B cell (primary cell): ENCODE results near the gene A1CF. TPM values are rescaled to one million over a fixed set of nuclear protein-coding genes. Genes with fewer than 3 reads are reported as not detected.
"Not testable (repeated sequence)": the region's sequence is repeated elsewhere in the genome, so short reads cannot be mapped to it uniquely, and the experiment has no call there.

Experiments
- ATAC-seq: fragments of 200-7000 bp; cut with Tn5 transposase; one replicate; pipeline ENCODE4 v1.10.0; 2021; ENCODE audit warnings: low read depth, mild to moderate bottlenecking, moderate number of reproducible peaks, moderate library complexity
- CTCF ChIA-PET: fragments of 350-600 bp; sonication (Branson Sonifier 250); formaldehyde crosslinking; loops from one replicate; lab custom pipeline; 2021; ENCODE audit warnings: antibody characterized with exemption, inconsistent platforms; lab: Charles Lee
- POLR2A ChIA-PET: fragments of 350-600 bp; sonication (Branson Sonifier 250); formaldehyde crosslinking; loops from one replicate; lab custom pipeline; 2021; ENCODE audit warnings: antibody characterized with exemption; lab: Charles Lee
- DNase-seq: peaks from one replicate; pipeline ENCODE4 v3.0.0; 2013
- H2AFZ ChIP-seq: 2 replicates; pipeline ENCODE4 v1.6.1; 2012; ENCODE audit warnings: mild to moderate bottlenecking, low read depth, low read length; ENCODE audit not compliant: insufficient read depth, poor library complexity, severe bottlenecking
- H3K27ac ChIP-seq, 2 donors: 1 replicate in 1 of 2; 2 replicates in 1 of 2; pipeline ENCODE4 v1.5.1; 2012 to 2013; ENCODE audit warnings: low read length in 2 of 2, mild to moderate bottlenecking in 2 of 2, moderate library complexity in 1 of 2
- H3K27me3 ChIP-seq, 4 experiments: fragments of 200-600 bp in 1 of 4; sonication (generic) in 1 of 4; replicated peaks in 1 of 4; 1 replicate in 2 of 4; 2 replicates in 2 of 4; pipeline versions ENCODE4 v1.6.1 to v1.7.0; 2013 to 2016; ENCODE audit warnings: low read length in 3 of 4, mild to moderate bottlenecking in 2 of 4, mixed read lengths in 1 of 4, moderate library complexity in 1 of 4; ENCODE audit not compliant: insufficient read depth in 4 of 4, control insufficient read depth in 3 of 4; ENCODE audit errors: control extremely low read depth in 1 of 4
- H3K36me3 ChIP-seq, 2 experiments: replicated peaks in 1 of 2; 1 replicate in 1 of 2; 2 replicates in 1 of 2; pipeline versions ENCODE4 v1.6.1 to v1.7.1; 2013; ENCODE audit warnings: low read length in 1 of 2; ENCODE audit not compliant: insufficient read depth in 2 of 2, control insufficient read depth in 1 of 2; ENCODE audit errors: control extremely low read depth in 1 of 2, extremely low read depth in 1 of 2
- H3K4me1 ChIP-seq, 2 donors: fragments of 200-600 bp in 1 of 2; sonication (generic) in 1 of 2; 1 replicate in 1 of 2; 2 replicates in 1 of 2; pipeline versions ENCODE4 v1.5.1 to v1.6.1; 2013 to 2017; ENCODE audit warnings: low read length in 2 of 2; ENCODE audit not compliant: control insufficient read depth in 2 of 2, insufficient read depth in 2 of 2
- H3K4me2 ChIP-seq: replicated peaks from 2 replicates; pipeline ENCODE3; 2012; ENCODE audit warnings: mild to moderate bottlenecking, low read depth, low read length; ENCODE audit not compliant: poor library complexity, severe bottlenecking
- H3K4me3 ChIP-seq, 5 experiments: fragments of 200-600 bp in 1 of 5; sonication (generic) in 1 of 5; 1 replicate in 3 of 5; 2 replicates in 2 of 5; pipeline versions ENCODE4 v1.5.1 to v1.7.0; 2011 to 2016; ENCODE audit warnings: low read length in 4 of 5, mild to moderate bottlenecking in 4 of 5, low read depth in 2 of 5, control low read depth in 1 of 5, moderate library complexity in 1 of 5; ENCODE audit not compliant: insufficient read depth in 1 of 5; ENCODE audit errors: control extremely low read depth in 1 of 5, extremely low read depth in 1 of 5
- H3K79me2 ChIP-seq: fragments of 200-600 bp; sonication (generic); one replicate; pipeline ENCODE4 v1.6.0; 2016; ENCODE audit warnings: low read length; ENCODE audit not compliant: control insufficient read depth, insufficient read depth
- H3K9ac ChIP-seq: fragments of 200-600 bp; sonication (generic); 2 replicates; pipeline ENCODE4 v1.6.1; 2017; ENCODE audit warnings: mild to moderate bottlenecking, low read length, moderate library complexity
- H3K9me3 ChIP-seq, 3 donors: one replicate each; pipeline versions ENCODE4 v1.6.1 to v1.7.1; 2013; ENCODE audit warnings: low read length in 2 of 3; ENCODE audit not compliant: control insufficient read depth in 2 of 3, insufficient read depth in 1 of 3; ENCODE audit errors: control extremely low read depth in 1 of 3
- H4K20me1 ChIP-seq: 2 replicates; pipeline ENCODE4 v1.6.0; 2012; ENCODE audit warnings: mild to moderate bottlenecking, low read length; ENCODE audit not compliant: insufficient read depth, control insufficient read depth, poor library complexity, severe bottlenecking
- H3K27ac Mint-ChIP-seq: one replicate; pipeline ENCODE4 v1.8.0; 2021; ENCODE audit warnings: mixed read lengths
- H3K27me3 Mint-ChIP-seq: one replicate; pipeline ENCODE4 v1.8.0; 2021; ENCODE audit warnings: mixed read lengths
- H3K4me1 Mint-ChIP-seq: one replicate; pipeline ENCODE4 v1.8.0; 2021; ENCODE audit warnings: mixed read lengths
- H3K4me3 Mint-ChIP-seq: one replicate; pipeline ENCODE4 v1.8.0; 2021; ENCODE audit warnings: mixed read lengths
- H3K9me3 Mint-ChIP-seq: one replicate; pipeline ENCODE4 v1.8.0; 2022; ENCODE audit warnings: mixed read lengths; ENCODE audit not compliant: insufficient read depth
- WGBS: methylation state at CpG from one replicate; pipeline ENCODE4 v1.1.5; 2013; ENCODE audit warnings: missing lambda C conversion rate; ENCODE audit not compliant: insufficient coverage; 5-methylcytosine and 5-hydroxymethylcytosine counted together
- intact Hi-C: fragments of 100-400 bp; cut with micrococcal nuclease; formaldehyde crosslinking; loops from one replicate; pipeline ENCODE4 v1.10.0; 2022
- polyA plus RNA-seq: library from polyadenylated mRNA; depleted of rRNA; stranded (reverse); fragments of >200 nt; gene quantifications from 2 replicates; pipeline ENCODE4 v1.2.3, GENCODE V29; 2012
- total RNA-seq, 2 donors: library from RNA; stranded (reverse); fragments of 120-200 nt in 1 of 2; gene quantifications; 1 replicate in 1 of 2; 2 replicates in 1 of 2; pipeline versions ENCODE4 v1.2.3 to v1.2.4, GENCODE V29; 2013 to 2022

The A1CF gene
- total and polyA plus RNA-seq, 2 donors (not counting 1 experiment from before 2014, with no cell fraction given): not detected

DNA sequence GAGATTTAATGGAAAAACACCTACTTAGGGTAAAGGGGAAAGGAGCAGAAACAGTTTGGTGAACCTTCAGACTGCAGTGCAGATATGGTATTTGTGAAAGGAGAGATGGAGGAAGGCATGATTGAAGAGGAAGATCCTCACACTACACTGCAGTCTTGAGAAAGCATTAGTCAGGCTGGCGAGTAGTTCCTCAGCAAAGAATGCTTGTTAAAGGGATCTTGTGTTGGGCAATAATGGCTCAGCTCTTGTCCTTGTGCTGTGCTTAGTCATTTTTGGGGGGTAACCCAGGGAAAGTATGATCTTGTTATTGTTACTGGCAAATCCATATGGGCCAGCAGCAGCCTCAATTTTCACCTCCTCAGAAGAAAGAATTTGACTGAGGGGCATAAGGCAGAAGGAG lies 105.4 kb downstream of the A1CF start:
- no CpG with 5 or more reads among the region's 1 CpG for WGBS
- H3K4me2 ChIP-seq, H3K4me1 Mint-ChIP-seq, ATAC-seq, H3K4me3 Mint-ChIP-seq, CTCF ChIA-PET, H4K20me1 ChIP-seq, H3K27ac ChIP-seq, H3K9me3 Mint-ChIP-seq, H3K4me1 ChIP-seq, POLR2A ChIA-PET, H3K9me3 ChIP-seq, DNase-seq, H3K4me3 ChIP-seq, H2AFZ ChIP-seq, H3K79me2 ChIP-seq, H3K27me3 ChIP-seq, H3K27me3 Mint-ChIP-seq, H3K9ac ChIP-seq, intact Hi-C loops, H3K27ac Mint-ChIP-seq, H3K36me3 ChIP-seq: not testable (repeated sequence)

DNA sequence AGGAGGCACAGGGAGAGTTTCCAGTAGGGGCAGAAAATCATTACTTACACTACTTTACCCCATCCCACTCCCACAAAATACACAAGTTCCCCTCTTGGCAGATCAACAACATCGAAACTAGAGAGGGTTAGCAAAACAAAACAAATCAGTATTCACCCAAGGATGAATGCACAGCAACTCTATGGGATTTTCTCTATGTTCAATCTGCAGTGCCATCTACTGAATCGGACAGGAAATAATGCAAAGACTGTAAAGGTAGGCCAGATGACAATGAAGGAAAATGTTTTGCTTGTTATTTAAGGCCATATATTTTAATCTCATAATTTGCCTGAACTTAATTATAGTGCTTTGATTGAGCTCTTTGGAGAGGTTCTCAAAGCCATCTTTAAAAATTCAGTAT lies 110.6 kb downstream of the A1CF start:
- H4K20me1 ChIP-seq, H3K4me3 Mint-ChIP-seq, H3K27ac Mint-ChIP-seq, H3K27me3 ChIP-seq, H2AFZ ChIP-seq, ATAC-seq, intact Hi-C loops, POLR2A ChIA-PET, H3K36me3 ChIP-seq, H3K9me3 Mint-ChIP-seq, H3K4me1 Mint-ChIP-seq, H3K4me3 ChIP-seq, H3K4me1 ChIP-seq, DNase-seq, H3K27ac ChIP-seq, CTCF ChIA-PET, H3K9me3 ChIP-seq, H3K4me2 ChIP-seq, H3K27me3 Mint-ChIP-seq, H3K79me2 ChIP-seq, H3K9ac ChIP-seq: not testable (repeated sequence)
- WGBS: no CpG with 5 or more reads among the region's 2 CpGs

DNA sequence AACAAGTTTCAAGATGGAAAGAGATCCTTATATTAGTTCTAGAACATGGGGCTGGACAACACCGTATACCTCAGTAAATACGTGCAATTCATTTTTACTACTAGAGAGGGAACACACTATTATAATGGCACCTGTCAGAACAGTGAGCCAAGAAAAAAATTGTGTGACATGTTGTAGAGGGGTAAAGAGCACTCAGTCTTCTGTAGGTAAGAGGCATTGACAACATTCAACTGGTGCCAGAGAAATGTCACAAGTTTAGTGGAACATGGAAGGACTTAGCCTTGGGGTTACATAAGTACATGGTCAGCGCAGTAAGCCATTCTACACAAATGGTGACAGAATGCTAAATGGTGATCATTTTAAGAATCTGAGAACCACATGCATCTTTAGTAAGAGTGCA lies 113.4 kb downstream of the A1CF start:
- H3K27ac ChIP-seq, H3K4me3 ChIP-seq, H3K27me3 Mint-ChIP-seq, DNase-seq, intact Hi-C loops, H4K20me1 ChIP-seq, H3K9ac ChIP-seq, H3K4me2 ChIP-seq, H3K79me2 ChIP-seq, H3K4me3 Mint-ChIP-seq, H2AFZ ChIP-seq, H3K9me3 Mint-ChIP-seq, H3K36me3 ChIP-seq, H3K4me1 ChIP-seq, POLR2A ChIA-PET, H3K9me3 ChIP-seq, ATAC-seq, H3K27ac Mint-ChIP-seq, H3K4me1 Mint-ChIP-seq, CTCF ChIA-PET, H3K27me3 ChIP-seq: not testable (repeated sequence)
- no CpG with 5 or more reads among the region's 3 CpGs for WGBS

DNA sequence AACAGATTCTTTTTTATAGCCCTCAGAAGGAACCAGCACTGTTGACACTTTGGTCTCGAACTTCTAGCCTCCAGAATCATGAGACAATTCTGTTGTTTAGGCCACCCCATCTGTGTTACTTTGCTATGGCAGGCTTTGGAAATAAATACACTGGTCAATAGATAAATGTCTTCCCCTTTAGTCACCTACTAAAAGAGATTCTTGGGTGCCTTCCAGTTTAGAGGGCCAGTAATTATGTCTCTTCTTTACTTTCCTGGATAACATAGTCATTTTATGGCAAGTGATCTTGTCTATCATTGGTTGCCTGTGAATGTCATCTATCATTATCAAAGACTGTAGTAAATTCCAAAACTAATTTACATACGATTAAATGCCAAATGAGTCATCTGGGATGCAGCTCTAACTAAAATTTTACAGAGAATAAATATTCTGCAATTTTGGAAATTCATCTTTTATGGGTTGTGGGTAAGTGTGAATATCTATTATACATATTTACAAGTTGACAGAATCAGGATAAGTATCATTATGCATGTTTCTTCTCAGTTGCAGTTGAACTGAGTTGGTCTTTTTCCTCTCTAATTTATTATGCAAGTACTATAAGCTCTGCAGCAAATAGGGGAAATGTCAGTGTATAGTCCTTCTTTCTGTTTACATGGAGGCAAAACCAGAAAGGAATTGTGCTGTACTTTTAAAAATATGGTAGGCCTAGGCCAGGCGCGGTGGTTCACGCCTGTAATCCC lies 118.5 kb downstream of the A1CF start:
- intact Hi-C loops, H3K27ac ChIP-seq, CTCF ChIA-PET, H3K27me3 Mint-ChIP-seq, H3K36me3 ChIP-seq, H3K79me2 ChIP-seq, ATAC-seq, H3K9ac ChIP-seq, H4K20me1 ChIP-seq, DNase-seq, H3K4me1 Mint-ChIP-seq, H3K9me3 ChIP-seq, H3K27ac Mint-ChIP-seq, H3K27me3 ChIP-seq, H3K9me3 Mint-ChIP-seq, POLR2A ChIA-PET, H3K4me3 ChIP-seq, H3K4me2 ChIP-seq, H3K4me1 ChIP-seq, H3K4me3 Mint-ChIP-seq, H2AFZ ChIP-seq: not testable (repeated sequence)
- no CpG with 5 or more reads among the region's 5 CpGs for WGBS
